Stimulated activated CD8-positive, alpha-beta memory T cell treated with anti-CD3 and anti-CD28 coated beads, Interleukin-2, amount 100 ng/mL, for 48 hours (primary cell): Measurements from ENCODE around the gene NSG1.
A peak's percentile ranks its signal among the peaks of the same experiment; 100 is the strongest.
"Not testable (repeated sequence)": the region's sequence is repeated elsewhere in the genome, so short reads cannot be mapped to it uniquely, and the experiment has no call there.

Source experiments
- DNase-seq, 2 donors: peaks; one replicate each; pipeline ENCODE4 v3.0.0-alpha.2; 2020; ENCODE audit warnings: low read depth in 2 of 2

Gene NSG1

GRCh38 chr4:4436244-4436823 is 49.4 kb downstream of the NSG1 start:
- DNase-seq: no peak

DNA sequence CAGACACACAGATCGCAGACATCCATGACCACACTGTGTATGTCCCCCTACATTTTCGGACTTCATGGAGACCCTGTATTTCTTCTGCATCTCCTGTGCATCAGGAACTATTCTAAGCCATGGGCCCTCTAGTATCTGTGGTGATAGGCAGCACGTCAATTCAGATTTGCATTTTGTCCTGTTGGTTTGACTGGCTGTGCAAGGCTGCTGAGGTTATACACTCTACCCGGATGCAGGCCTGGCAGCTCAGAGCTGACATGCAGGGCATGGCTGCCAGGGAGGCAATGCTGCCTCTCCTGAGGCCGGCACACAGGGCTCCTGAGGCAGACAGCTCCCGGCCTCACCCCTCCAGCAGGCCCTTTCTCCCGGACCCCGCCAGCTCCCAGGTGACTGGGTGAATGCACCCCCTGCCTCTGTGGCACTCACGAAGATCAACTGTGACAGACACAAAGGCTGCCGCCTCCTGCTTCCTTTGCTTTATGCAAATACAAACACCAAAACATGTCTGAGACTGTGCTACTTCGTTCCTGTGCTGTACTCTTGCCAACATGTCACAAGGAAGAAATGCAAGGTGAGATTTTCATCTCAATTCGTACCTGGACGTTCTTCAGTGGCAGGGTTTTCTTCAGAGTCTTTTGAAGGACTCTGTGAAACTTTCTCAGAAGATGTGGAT is 51.0 kb downstream of the NSG1 start:
- DNase-seq: no peak

DNA sequence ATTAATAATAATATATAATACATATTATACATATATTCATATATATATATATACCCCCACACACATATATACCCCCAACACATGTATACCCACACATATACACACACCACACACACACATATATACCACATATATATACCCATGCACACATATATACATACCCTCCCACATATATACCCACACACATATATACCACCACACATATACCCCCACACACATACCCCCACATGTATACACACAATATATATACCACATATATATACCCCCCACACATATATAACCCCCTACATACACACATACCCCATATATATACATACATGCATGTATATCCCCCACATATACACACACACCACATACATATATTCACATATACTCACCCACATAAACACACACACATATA is 52.0 kb downstream of the NSG1 start:
- DNase-seq: no peak

GRCh38 chr4:4439782-4440181 is 52.9 kb downstream of the NSG1 start:
- no peak for DNase-seq

DNA sequence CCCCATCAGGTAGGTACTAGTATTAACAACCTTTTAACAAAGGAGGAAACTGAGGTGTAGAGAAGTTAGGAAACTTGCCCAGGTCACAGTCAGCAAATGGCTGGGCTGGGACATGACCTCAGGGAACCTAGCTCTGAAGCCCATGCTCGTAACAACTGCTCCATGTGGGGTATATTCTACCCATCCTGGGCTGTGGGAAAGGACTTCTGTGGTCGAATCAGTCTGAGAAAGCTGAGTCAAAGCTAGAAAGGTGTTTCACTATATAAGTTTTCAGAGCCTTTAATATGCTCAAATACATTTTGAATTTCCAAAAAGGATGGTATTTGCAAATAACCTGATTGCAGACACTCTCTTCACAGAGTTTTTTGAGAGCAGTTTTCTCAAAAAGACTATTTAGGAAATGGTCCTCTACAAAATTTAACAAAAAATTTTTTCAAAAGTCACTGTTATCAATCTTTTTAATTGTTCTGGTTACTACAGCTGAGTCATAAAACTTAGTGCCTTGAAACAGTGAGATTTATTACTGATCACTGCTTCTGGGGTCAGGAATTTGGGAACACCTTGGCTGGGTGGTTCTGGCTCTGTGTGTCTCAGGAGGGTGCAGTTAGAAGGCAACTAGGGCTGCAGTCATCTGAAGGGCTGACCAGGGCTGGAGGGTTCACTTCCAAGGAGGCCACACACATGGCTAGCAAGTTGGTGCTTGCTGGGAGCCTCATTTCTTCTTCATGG is 53.6 kb downstream of the NSG1 start:
- no peak for DNase-seq

DNA sequence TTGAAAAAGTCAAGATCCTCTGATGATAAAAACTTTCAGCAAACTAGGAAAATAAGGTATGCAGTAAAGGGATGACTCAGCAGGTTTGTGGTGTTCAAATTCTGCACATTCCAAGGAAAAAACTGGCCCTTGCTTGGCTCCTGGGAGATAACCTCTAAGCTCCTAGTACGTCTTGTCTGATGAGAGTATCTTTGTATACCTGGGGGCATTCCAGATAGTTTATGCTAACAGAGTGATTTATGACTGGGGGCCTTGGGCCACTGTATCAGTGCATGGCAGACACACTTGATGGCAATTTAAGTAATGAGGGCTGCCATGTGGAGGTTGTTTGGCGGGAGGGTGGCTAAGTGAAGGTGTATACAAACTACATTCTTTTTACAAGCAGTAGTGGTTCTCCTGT is 56.9 kb downstream of the NSG1 start:
- no peak for DNase-seq

DNA sequence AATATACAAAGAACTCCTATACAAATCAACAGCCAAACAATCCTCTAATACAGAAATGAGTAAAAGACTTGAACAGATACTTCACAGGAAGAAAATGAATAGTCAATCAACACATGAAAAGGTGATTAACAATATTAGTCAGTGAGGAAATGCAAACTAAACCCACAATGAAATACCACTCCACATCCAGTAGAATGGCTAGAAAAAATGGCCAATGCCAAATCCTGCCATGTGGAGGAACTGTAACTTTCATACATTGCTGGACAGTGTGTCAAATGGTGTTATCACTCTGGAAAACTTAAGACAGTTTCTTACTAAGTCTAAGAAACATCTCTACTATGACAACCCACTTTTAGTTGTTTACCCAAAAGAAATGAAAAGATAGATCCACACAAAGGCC is 59.5 kb downstream of the NSG1 start:
- DNase-seq: no peak

GRCh38 chr4:4455210-4455865 is 68.4 kb downstream of the NSG1 start:
- DNase-seq: no peak

DNA sequence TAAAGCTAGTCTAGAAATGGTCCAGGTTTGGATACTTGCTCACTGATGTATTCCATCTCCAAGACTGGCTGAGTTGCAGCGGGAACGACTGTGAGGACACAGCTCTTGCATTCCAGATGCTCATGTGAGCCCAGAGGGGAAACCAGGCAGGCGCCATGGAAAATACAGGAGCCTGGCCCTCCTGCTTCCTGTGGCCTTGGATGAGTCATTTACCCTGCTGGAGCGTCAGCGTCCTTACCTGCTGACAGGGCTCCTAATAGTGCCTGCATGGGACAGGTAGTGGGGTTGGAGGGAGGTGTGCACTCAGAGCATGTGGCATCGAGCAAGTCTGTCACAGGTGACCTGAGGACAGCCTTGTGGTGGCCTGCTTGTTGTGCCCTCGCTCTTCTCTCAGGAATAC is 69.4 kb downstream of the NSG1 start:
- no peak for DNase-seq

DNA sequence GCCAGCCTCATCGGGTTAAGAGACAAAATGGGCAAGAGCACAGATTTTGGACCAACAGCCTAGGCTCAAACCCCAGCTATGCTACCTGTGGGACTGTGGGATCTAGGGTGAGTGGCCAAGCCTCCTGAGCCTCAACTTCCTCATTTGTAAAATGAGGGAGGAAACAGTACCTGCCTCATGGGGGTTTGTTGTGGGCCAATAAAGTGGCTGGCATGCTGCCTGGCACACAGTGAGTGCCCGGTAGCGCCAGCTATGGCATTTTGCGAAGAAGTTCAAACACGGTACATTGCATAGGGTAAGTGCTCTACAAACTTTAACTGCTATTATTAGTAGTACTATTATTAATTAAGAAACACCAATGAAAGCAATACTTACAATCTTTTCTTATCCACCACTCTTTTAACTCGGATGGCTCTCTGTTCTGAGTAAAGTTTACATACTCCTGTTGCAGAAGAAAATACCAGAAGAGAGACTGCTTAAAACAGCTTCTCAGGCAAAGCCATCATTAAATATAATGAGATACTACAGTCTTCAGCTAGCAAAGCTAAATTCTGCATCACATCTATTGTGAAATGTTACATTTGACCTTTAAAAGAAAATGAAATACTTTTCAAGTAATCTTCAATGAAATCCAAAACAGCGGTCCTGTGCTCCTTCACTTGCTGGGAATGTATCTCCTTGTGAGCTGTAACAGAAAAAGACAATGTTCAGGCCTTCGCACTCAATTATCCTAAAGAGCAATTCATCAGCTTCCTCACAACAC is 70.1 kb downstream of the NSG1 start:
- no peak for DNase-seq

- DNase-seq: no peak
These were observed 71.1 kb downstream of the NSG1 start for GRCh38 chr4:4457803-4458553.

DNA sequence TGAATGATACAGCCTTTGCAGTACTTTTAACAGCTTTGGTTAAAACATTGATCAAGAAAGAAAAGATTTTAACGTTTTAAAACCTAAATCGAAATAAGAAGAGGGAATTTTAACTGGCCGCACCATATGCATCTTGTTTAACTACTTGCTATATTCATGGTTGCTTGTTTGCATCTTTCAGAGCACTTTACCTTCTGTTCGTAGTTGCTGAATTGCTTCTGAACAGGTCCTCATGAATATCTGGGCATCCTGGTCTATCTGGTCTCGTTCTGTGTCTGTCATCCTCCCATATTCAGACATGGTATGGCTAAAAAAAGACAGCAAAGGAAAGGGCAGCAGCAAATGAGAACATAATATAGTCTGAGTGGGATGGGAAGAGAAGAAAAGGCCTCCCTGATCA is 72.3 kb downstream of the NSG1 start:
- no peak for DNase-seq

DNA sequence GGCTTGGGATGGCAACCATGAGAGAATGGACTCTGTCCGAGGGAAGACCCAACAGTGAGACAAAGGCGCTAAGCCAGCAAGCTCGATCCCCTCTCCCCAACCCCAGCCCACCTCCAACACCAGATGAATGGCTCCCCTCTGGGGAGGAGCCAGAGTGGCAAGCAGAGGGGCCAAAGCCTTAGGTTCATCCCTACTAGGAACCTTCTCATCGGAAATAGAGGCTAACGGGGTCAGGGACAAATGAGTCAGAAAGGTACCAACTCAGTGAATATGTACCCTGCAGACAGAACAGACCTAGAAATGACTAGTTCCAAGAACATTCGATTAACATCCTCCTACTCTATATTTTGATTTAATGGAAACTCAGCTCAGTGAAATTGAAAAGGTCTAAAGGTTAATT is 73.9 kb downstream of the NSG1 start:
- peak in 1 of 2 donors; percentile 0 for DNase-seq

GRCh38 chr4:4461178-4461577 is 74.3 kb downstream of the NSG1 start:
- no peak for DNase-seq

GRCh38 chr4:4461850-4462249 is 74.9 kb downstream of the NSG1 start:
- DNase-seq: peak in 1 of 2 donors; percentile 2

GRCh38 chr4:4462970-4463369 is 76.1 kb downstream of the NSG1 start:
- no peak for DNase-seq

GRCh38 chr4:4465238-4465637 is 78.3 kb downstream of the NSG1 start:
- DNase-seq: not testable (repeated sequence)
